Stimulated activated CD8-positive, alpha-beta memory T cell treated with anti-CD3 and anti-CD28 coated beads, Interleukin-7, amount 100 ng/mL, for 24 hours (primary cell): ENCODE data around the gene LRRC52.

Experiments used
- DNase-seq: peaks from one replicate; pipeline ENCODE4 v3.0.0-alpha.2; 2020; ENCODE audit warnings: low read depth

The LRRC52 gene

DNA sequence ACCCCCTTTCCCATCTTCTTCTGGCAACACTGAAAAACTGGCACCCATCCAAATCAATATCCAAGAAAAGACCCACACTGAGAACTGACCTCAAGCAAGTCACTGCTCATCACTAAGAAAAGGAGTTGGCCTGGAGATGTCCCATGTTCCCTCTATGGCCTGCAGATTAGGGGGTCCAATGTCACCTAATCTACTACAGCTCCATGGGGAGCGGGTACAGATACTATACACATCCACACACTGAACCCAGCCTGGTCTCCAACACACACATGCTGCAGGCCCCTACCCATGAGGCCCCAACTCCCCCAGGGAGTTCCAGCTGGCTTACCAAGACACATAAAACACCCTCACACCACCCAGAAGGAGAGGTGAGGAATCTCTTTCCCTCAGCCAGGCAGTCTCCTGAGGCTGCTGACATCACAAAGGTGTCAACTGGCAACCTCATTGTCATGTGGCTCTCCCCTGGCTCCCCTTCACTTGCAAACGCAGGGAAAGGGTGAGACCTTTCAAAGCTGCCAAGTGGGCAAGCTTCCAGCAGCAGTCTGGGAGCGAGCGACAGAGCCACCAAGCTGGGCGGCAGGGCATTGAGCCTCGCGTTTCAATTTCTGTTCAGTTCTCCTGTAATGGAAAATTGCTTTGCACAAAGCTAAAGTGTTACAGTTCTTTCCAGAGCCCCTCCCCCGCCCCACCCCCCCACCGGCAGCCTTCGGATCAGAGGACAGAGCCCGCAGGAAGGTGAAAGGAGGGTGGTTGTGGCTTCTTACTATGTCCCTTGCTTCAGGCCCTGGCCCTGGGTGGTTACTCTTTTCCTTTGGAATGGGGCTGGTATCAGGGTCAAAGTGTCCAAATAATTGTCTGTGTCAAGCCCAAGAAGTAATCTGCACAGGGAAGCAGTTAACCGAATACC lies at the start of gene LRRC52:
Gene LRRC52, plus strand, starts transcription at position 469 of the 907 bp plus-strand sequence. Its CDS starts 297 bp downstream, at position 766.
- DNase-seq, result no peak

GRCh38 chr1:165494949-165495857 lies 48.6 kb upstream of the LRRC52 start:
- no peak for DNase-seq

DNA sequence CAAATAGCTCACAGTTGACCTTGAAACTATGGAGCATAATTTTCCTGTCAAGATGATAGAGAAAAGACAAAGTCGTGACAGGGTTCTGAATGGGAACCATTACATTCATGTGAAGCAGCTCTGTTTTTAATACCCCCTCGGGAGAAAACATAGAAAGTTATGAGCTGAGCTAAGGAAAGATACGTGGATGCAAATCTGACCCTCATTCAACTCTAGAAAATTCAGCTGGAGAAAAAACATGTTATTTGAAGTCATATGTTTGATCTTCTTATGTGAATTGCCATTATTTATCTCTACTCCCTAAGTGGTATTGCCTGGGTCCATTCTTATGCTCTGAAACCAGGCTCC lies 48.0 kb upstream of the LRRC52 start:
- no peak for DNase-seq

- no peak for DNase-seq
These were observed 47.3 kb upstream of the LRRC52 start for GRCh38 chr1:165496501-165496900.

GRCh38 chr1:165497069-165498013 lies 46.5 kb upstream of the LRRC52 start:
- DNase-seq, result no peak

GRCh38 chr1:165501330-165501969 lies 42.4 kb upstream of the LRRC52 start:
- DNase-seq, result no peak

DNA sequence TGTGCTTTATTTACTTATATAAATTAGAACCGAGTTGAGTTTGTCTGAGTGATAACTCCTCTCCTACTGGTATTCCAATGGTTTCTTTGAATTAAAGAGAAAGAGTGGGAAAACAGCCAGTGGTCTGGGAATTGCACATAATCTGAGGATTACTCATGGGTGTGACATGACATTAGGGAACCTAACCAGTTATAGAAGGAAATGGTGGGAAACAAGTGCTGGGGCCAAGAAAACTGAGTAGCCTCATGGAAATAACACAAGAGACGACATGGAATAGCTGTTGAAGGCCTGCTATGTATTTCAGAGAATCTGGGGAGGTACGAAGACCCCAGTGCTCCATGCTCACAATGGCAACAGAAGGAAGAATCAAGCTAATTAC lies 41.8 kb upstream of the LRRC52 start:
- DNase-seq, result no peak

GRCh38 chr1:165507570-165507969 lies 36.2 kb upstream of the LRRC52 start:
- DNase-seq, result no peak

DNA sequence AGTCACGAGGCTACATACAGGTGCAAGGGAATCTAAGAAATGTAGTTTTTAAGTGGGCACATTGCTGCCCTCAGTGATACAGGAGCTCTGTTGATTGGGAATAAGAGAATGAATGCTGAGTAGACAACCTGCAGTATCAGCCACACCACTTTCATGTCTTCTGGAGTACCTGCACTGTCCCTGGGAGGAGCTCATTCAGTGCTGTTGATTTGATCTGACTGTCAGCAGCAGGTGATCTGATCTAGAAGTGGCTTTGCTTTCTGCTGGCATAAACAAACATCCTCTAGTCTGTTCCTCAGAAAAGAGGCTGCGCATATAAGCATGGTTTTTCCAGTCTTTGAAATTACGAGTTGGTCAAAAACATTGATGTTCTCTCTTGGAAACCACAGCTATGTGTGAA lies 35.5 kb upstream of the LRRC52 start:
- DNase-seq, result no peak

GRCh38 chr1:165512816-165513215 lies 31.0 kb upstream of the LRRC52 start:
- no peak for DNase-seq

GRCh38 chr1:165516469-165516868 lies 27.3 kb upstream of the LRRC52 start:
- no peak for DNase-seq

- DNase-seq, result no peak
These were observed 23.2 kb upstream of the LRRC52 start for GRCh38 chr1:165520646-165521045.

DNA sequence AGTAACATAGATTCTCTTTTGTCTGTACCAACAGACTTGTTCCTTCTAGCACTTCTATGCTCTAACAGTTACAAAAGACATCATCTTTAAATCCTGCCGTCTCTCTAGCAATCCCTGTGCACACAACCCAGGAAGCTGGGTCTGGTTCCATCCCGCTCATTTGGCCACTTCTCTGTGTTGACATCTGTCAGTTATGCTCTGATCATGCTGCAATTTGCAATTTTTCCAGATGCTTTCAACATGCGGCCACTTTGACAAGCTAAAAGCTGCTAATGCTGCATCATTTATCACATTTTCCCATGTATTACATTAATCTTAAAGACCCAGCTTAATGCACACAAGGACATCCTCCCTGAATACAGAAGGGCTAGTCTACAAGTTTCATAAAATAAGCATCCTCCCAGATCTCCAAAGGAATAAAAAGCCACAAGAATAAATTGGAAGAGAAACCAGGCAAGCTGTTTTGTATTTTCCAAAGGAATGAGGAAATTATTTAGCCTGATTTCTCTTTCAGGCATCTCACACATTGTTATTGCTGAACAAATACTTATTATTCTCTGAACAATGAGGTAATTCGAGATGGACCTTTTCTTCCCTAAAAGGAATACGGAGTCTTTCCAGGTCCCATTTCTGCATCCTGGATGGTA lies 19.0 kb upstream of the LRRC52 start:
- no peak for DNase-seq

DNA sequence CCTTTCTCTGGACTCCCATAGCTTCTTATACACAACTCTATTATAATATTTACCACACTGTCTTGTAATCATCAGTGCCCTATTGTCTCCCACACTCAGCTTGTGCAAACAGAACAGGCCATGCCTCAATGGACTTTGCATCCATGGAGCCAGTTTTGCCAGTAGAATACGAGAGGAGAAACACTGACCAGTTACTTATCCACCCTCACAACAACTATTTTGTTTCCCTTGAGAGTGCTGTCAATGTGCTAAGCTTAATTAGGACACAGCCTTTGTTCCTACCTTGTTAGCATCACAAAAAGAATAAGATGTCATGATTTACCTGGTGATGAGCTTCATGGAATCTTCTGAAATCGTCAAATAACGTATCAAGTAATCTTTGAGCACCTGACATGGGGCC lies 18.1 kb upstream of the LRRC52 start:
- DNase-seq, result no peak

GRCh38 chr1:165527251-165528007 lies 16.4 kb upstream of the LRRC52 start:
- no peak for DNase-seq

DNA sequence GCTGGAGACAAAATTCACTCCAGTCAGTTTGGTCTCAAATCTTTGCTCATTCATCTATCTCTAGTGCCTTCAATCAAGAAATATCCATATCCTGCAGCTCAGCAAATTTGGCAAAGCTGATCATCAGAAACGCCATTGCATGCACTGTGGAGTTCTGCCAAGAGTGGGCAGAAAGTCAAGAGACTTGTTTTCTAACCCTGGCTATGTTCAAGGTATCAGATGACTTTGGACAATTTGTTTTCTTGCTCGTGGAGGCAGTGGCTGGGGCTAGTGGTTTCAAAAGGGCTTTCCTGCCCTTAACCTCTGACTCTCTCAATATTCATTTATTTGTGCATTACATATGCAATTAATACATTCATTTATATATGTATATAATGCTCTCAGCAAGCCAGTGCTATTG lies 12.8 kb upstream of the LRRC52 start:
- no peak for DNase-seq

GRCh38 chr1:165532053-165532452 lies 11.7 kb upstream of the LRRC52 start:
- no peak for DNase-seq

- DNase-seq, result no peak
These were observed 10.5 kb upstream of the LRRC52 start for GRCh38 chr1:165533254-165533653.

DNA sequence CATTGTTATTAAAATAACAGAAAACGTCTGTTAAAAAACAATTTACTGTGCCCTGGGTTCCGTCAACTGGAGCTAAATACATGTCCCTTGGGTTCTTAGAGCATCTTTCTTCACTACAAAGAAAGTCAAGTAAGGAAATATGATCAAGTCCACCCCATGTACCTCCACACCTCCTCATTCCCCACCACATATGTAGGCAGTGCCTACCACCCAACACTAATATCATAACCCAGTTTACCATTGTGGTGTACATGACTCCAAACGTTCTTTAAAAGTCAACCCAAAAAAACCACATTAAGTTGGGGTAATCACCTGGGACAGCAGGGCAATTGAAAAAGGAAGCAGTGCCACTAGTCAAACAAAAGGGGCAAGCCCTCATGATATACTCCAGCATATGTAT lies 7.8 kb upstream of the LRRC52 start:
- DNase-seq, result no peak
